HL-60 (cell line): ENCODE data around the gene PAPPA2.

Experiments
- DNase-seq, 2 experiments: peaks; one replicate each; pipeline ENCODE4 v3.0.0-alpha.2; 2010 to 2020; ENCODE audit warnings: low read depth in 1 of 2, low spot score in 1 of 2
- H3K27ac ChIP-seq: fragments of 250-450 bp; sonication (Bioruptor Pico); replicated peaks from 2 replicates; pipeline ENCODE4 v1.5.1; 2020; ENCODE audit warnings: mild to moderate bottlenecking, moderate library complexity
- H3K27me3 ChIP-seq: fragments of 250-450 bp; sonication (Bioruptor Pico); 2 replicates; pipeline ENCODE4 v1.5.1; 2021; ENCODE audit warnings: mild to moderate bottlenecking, moderate library complexity; ENCODE audit not compliant: insufficient read depth, poor library complexity, severe bottlenecking
- H3K4me3 ChIP-seq: replicated peaks from 2 replicates; pipeline ENCODE4 v1.5.1; 2011; ENCODE audit warnings: mild to moderate bottlenecking, control low read depth, low read length; ENCODE audit not compliant: insufficient read depth
- GABPA ChIP-seq: IDR thresholded peaks from 2 replicates; pipeline ENCODE4 v1.6.1; 2012; ENCODE audit warnings: low read depth
- POLR2AphosphoS5 ChIP-seq: IDR thresholded peaks from 2 replicates; pipeline ENCODE4 v1.6.1; 2012; ENCODE audit warnings: low read depth
- SPI1 ChIP-seq: IDR thresholded peaks from 2 replicates; pipeline ENCODE4 v1.6.1; 2012; ENCODE audit warnings: low read depth, mild to moderate bottlenecking, borderline replicate concordance
- TF ChIP-seq, protein P1 (sequence below): IDR thresholded peaks from 2 replicates; pipeline ENCODE4 v1.6.1; 2012; ENCODE audit warnings: low read depth; ENCODE audit not compliant: insufficient replicate concordance
- TF ChIP-seq, protein P2 (sequence below): IDR thresholded peaks from one replicate; pipeline ENCODE4 v1.5.1; 2011; ENCODE audit warnings: low read length, control low read depth, inconsistent platforms; ENCODE audit not compliant: insufficient read depth

PAPPA2 gene

GRCh38 chr1:176529395-176530090 is 66.6 kb downstream of the PAPPA2 start:
- no peak overlapping the region for H3K4me3 ChIP-seq
- no peaks in the 10 kb centered on the region for H3K27me3 ChIP-seq
- TF ChIP-seq, protein P1, sequence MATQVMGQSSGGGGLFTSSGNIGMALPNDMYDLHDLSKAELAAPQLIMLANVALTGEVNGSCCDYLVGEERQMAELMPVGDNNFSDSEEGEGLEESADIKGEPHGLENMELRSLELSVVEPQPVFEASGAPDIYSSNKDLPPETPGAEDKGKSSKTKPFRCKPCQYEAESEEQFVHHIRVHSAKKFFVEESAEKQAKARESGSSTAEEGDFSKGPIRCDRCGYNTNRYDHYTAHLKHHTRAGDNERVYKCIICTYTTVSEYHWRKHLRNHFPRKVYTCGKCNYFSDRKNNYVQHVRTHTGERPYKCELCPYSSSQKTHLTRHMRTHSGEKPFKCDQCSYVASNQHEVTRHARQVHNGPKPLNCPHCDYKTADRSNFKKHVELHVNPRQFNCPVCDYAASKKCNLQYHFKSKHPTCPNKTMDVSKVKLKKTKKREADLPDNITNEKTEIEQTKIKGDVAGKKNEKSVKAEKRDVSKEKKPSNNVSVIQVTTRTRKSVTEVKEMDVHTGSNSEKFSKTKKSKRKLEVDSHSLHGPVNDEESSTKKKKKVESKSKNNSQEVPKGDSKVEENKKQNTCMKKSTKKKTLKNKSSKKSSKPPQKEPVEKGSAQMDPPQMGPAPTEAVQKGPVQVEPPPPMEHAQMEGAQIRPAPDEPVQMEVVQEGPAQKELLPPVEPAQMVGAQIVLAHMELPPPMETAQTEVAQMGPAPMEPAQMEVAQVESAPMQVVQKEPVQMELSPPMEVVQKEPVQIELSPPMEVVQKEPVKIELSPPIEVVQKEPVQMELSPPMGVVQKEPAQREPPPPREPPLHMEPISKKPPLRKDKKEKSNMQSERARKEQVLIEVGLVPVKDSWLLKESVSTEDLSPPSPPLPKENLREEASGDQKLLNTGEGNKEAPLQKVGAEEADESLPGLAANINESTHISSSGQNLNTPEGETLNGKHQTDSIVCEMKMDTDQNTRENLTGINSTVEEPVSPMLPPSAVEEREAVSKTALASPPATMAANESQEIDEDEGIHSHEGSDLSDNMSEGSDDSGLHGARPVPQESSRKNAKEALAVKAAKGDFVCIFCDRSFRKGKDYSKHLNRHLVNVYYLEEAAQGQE, result no peak
- TF ChIP-seq SPI1 (no peak), GABPA (no peak), POLR2AphosphoS5 (no peak)
- TF ChIP-seq, protein P2, sequence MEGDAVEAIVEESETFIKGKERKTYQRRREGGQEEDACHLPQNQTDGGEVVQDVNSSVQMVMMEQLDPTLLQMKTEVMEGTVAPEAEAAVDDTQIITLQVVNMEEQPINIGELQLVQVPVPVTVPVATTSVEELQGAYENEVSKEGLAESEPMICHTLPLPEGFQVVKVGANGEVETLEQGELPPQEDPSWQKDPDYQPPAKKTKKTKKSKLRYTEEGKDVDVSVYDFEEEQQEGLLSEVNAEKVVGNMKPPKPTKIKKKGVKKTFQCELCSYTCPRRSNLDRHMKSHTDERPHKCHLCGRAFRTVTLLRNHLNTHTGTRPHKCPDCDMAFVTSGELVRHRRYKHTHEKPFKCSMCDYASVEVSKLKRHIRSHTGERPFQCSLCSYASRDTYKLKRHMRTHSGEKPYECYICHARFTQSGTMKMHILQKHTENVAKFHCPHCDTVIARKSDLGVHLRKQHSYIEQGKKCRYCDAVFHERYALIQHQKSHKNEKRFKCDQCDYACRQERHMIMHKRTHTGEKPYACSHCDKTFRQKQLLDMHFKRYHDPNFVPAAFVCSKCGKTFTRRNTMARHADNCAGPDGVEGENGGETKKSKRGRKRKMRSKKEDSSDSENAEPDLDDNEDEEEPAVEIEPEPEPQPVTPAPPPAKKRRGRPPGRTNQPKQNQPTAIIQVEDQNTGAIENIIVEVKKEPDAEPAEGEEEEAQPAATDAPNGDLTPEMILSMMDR, result no peak
- H3K27ac ChIP-seq, result no peak overlapping the region
- no peak for DNase-seq

DNA sequence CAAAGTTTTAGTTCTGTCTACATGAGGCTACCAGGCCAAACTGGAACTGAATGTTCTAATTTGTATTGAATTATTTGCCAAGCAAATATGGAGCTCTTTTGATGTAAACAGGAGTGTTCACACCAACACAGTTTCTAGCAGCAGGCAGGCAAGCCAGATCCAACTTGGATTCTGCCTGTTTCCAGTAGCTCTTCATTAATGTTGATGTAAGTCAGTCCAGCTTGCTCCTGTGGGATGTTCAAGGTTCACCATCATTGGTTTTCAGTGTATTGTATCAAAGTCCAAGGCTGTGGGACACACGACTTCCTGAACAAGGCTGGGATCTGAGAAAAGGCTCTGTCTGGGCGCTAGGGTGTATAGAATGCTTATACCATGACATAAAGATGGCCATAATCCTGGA is 68.1 kb downstream of the PAPPA2 start:
- TF ChIP-seq, protein P1, result no peak
- TF ChIP-seq GABPA (no peak), POLR2AphosphoS5 (no peak), SPI1 (no peak)
- TF ChIP-seq, protein P2, result no peak
- no peak overlapping the region for H3K4me3 ChIP-seq
- H3K27me3 ChIP-seq, result no peaks in the 10 kb centered on the region
- no peak for DNase-seq
- no peak overlapping the region for H3K27ac ChIP-seq

- TF ChIP-seq, protein P2, result no peak
- no peak for TF ChIP-seq SPI1
- TF ChIP-seq, protein P1, result no peak
- TF ChIP-seq GABPA, result no peak
- TF ChIP-seq POLR2AphosphoS5, result no peak
- no peak overlapping the region for H3K4me3 ChIP-seq
- no peaks in the 10 kb centered on the region for H3K27me3 ChIP-seq
- no peak for DNase-seq
- no peak overlapping the region for H3K27ac ChIP-seq
These were observed 69.2 kb downstream of the PAPPA2 start for GRCh38 chr1:176531921-176532897.
